ENCODE data around the gene HAND1. TPM values are rescaled to one million over a fixed set of nuclear protein-coding genes. Genes with fewer than 3 reads are reported as not detected.
A peak's percentile ranks its signal among the peaks of the same experiment; 100 is the strongest.

Gene HAND1
- total RNA-seq (10 to 100 TPM; 22.4 to 44.8 (median 36.4) TPM), polyA plus RNA-seq (10 to 100 TPM; 23.8 to 30.6 TPM)
- long read RNA-seq, donor 1, transcript HAND1-201 (2 exons, 1,738 nt) = major isoform, 46 of 66 reads
- long read RNA-seq, donor 1, partial matches to known transcripts = 6 of 66 reads
- long read RNA-seq, donor 1, other reads (novel, unspliced or antisense) = 14 of 66 reads
- long read RNA-seq, donor 2, transcript HAND1-201 (2 exons, 1,738 nt) = major isoform, 108 of 127 reads
- long read RNA-seq, donor 2, partial matches to known transcripts = 1 of 127 reads
- long read RNA-seq, donor 2, other reads (novel, unspliced or antisense) = 18 of 127 reads
- long read RNA-seq, donor 3, transcript HAND1-201 (2 exons, 1,738 nt) = major isoform, 40 of 56 reads
- long read RNA-seq, donor 3, partial matches to known transcripts = 9 of 56 reads
- long read RNA-seq, donor 3, other reads (novel, unspliced or antisense) = 7 of 56 reads

DNA sequence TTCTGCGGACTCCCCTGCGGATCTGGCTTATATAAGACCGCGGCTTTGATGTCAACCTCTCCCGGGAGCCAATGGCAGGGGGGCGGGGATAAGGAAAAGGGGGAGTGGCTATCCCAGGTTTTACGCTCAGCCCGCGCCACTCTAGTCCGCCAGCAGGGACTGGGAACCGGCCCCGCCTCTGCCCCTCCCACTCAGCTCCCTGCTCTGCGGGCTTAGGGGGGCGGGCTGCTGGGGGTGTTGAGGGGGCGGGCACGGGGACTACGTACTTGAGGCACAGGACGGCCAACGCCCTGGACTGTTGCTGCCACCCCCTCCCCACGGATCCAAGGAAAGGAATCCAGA, at the start of gene HAND1:
HAND1 (minus strand) TSS at position 4 of the 342 bp plus-strand sequence. CDS start 219 bp downstream, outside the sequence.
- H3K4me1 ChIP-seq = peaks cover 0 to 65% (median 45%) of the 10 kb centered on the region in 12 donors
- 0 to 4% (median 2%) methylated on average over 14 to 20 of the region's 20 CpGs for WGBS, 4 donors
- peak within 1 kb of the TSS in 11 of 12 donors; percentile 57 to 95 (median 78) for H3K27ac ChIP-seq
- TF ChIP-seq CTCF (IDR thresholded peaks at IDR 0.05) = peak in 2 of 12 donors; percentile 4 to 14
- no peak for TF ChIP-seq POLR2A (IDR thresholded peaks at IDR 0.05)
- intact Hi-C loops (cut with DNase I) = loop anchor here in 1 of 10 donors (5.0 kb wide), 1 partner anchor 49 kb away; no protein-coding TSS in a partner anchor
- no peaks in the 10 kb centered on the region for H3K36me3 ChIP-seq
- DNase-seq (peak; percentile 77 to 89 (median 85)), ATAC-seq (peak; percentile 88 to 93 (median 92))
- peaks cover 28 to 100% (median 97%) of the 10 kb centered on the region in 9 donors for H3K27me3 ChIP-seq
- H3K4me3 ChIP-seq = peak within 1 kb of the TSS; percentile 34 to 68 (median 60)
- no peaks in the 10 kb centered on the region for H3K9me3 ChIP-seq

DNA sequence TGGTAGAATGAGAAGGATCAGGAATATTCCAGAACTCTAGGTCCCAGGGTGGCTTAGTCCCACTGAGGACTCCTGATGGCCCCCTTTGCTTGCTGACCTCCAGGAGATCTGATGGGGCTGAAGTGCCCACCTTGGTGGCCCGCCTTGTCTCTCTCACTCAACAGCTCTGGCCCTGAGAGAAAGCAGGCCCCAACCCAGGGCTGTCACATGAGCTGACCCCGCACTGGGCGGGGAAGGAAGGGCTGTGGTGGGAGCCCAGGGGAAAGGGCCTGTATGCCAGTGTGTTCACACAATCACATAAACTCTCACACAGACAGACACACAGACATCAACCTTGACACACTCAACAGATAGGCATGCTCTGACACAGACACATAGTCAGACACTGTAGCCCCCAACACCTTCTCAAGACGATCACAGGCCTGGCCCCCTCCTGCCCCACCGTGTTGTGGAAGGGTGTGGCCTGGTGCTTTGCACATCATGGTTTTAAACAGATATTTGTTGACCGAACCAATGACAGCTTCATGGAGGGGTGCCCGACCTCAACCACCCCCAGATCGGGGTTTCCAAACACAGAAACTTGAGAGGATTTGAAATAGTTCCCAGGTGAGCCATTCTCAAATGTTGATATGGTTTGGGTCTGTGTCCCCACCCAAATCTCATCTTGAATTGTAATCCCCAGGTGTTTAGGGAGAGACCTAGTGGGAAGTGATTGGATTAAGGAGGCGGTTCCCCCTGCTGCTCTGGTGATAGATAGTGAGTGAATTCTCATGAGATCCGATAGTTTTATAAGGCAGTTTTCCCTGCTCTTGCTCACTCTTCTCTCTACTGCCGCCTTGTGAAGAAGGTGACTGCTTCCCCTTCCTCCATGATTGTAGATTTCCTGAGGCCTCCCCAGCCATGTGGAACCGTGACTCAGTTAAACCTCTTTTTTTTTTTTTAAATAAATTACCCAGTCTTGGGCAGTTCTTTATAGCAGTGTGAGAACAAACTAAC, 48.5 kb upstream of the HAND1 start:
- intact Hi-C loops (cut with DNase I) = loop anchor here in 1 of 10 donors (5.0 to 10.0 kb wide), 2 partner anchors 49 to 78 kb away; partner anchors contain the start of gene HAND1
- Histone ChIP-seq H3K27ac (no peak overlapping the region), H3K27me3 (peaks cover 0 to 12% (median 4%) of the 10 kb centered on the region in 9 donors), H3K4me1 (peaks cover 0 to 18% (median 4%) of the 10 kb centered on the region in 12 donors), H3K9me3 (no peaks in the 10 kb centered on the region), H3K4me3 (no peak overlapping the region), H3K36me3 (no peaks in the 10 kb centered on the region)
- TF ChIP-seq POLR2A (IDR thresholded peaks at IDR 0.05) (no peak), CTCF (IDR thresholded peaks at IDR 0.05) (no peak)
- DNase-seq (no peak), ATAC-seq (no peak)
- WGBS, 4 donors = 72 to 79% (median 77%) methylated on average over 11 to 12 of the region's 12 CpGs

- H3K4me1 ChIP-seq = peaks cover 0 to 18% (median 4%) of the 10 kb centered on the region in 12 donors
- intact Hi-C loops (cut with DNase I) = loop anchor here in 4 of 10 donors (5.0 to 10.0 kb wide), 3 partner anchors 48 to 82 kb away; partner anchors contain the start of gene HAND1 (in 1 of the 4)
- no peak for TF ChIP-seq POLR2A (IDR thresholded peaks at IDR 0.05)
- no peak for TF ChIP-seq CTCF (IDR thresholded peaks at IDR 0.05)
- no peaks in the 10 kb centered on the region for H3K9me3 ChIP-seq
- ATAC-seq (no peak), DNase-seq (no peak)
- H3K27me3 ChIP-seq = peaks cover 0 to 28% (median 12%) of the 10 kb centered on the region in 9 donors
- no peak overlapping the region for H3K4me3 ChIP-seq
- no peaks in the 10 kb centered on the region for H3K36me3 ChIP-seq
- 71 to 85% (median 75%) methylated on average over 2 of the region's 2 CpGs for WGBS, 4 donors
- H3K27ac ChIP-seq = no peak overlapping the region
Measured at GRCh38 chr5:154524859-154525258, 46.8 kb upstream of the HAND1 start.
